Activated naive CD8-positive, alpha-beta T cell treated with anti-CD3 and anti-CD28 coated beads, Interleukin-2, amount 50 U/mL, for 24 hours (primary cell): ENCODE measurements around the gene TBX3.
A peak's percentile ranks its signal among the peaks of the same experiment; 100 is the strongest.
"Not testable (repeated sequence)": the region's sequence is repeated elsewhere in the genome, so short reads cannot be mapped to it uniquely, and the experiment has no call there.

Experiments used
- ATAC-seq: fragments of 150-1000 bp; cut with Tn5 transposase; one replicate; pipeline ENCODE4 v1.10.0; 2021
- DNase-seq: peaks from one replicate; pipeline ENCODE4 v3.0.0; 2021
- H3K27ac Mint-ChIP-seq: one replicate; pipeline ENCODE4 v1.8.0; 2021; ENCODE audit warnings: mild to moderate bottlenecking, mixed read lengths
- H3K27me3 Mint-ChIP-seq: one replicate; pipeline ENCODE4 v1.8.0; 2021; ENCODE audit warnings: mixed read lengths
- H3K36me3 Mint-ChIP-seq: one replicate; pipeline ENCODE4 v1.8.0; 2021; ENCODE audit warnings: low read depth, mixed read lengths
- H3K4me1 Mint-ChIP-seq: one replicate; pipeline ENCODE4 v1.8.0; 2021; ENCODE audit warnings: mixed read lengths
- H3K4me3 Mint-ChIP-seq: one replicate; pipeline ENCODE4 v1.8.0; 2021; ENCODE audit warnings: mild to moderate bottlenecking, moderate library complexity, mixed read lengths
- H3K9me3 Mint-ChIP-seq: one replicate; pipeline ENCODE4 v1.8.0; 2021; ENCODE audit warnings: mixed read lengths

Gene TBX3

DNA sequence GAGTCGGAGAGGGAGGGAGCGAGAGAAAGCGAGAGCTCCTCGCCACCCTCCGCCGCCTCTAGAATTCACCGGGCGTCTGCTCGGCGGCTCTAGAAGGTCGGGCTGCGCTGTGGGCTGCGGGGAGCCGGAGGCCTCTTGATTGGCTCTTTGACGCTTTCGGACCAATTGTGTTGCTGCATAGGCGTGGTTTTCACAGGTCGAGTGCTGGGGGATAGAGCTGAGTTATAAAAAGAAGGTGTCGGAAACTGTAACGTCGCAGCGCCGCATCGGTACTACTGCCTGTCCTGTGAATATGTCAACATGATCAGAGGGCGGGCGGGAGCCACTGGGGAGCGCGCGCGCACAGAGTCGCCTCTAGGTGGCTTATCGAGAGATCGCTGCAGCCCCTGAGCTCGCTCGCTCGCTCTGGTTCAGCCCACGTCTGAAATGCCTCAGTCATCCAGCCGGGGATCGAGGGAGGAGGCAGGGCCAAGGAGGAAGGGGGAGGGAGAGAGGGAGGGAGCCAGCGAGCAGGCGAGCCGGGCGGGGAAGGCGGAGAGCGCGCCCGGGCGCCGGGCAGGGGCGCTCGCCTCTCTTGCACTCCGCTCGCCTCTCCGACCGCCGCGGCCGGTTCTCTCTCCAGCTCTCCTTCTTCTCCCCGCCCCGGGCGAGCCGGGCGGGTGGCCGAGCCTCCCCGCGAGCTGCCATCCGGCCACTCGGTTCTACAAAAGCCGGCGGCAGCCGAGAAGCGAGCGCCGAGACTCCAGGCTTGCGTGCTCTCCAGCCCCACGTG is at the start of gene TBX3:
TBX3 (minus strand) TSS at position 78 of the 772 bp plus-strand sequence. CDS start 975 bp downstream, outside the sequence.
- peak; percentile 93 for ATAC-seq
- peaks cover 9% of the 10 kb centered on the region for H3K9me3 Mint-ChIP-seq
- peaks cover 25% of the 10 kb centered on the region for H3K4me1 Mint-ChIP-seq
- peak; percentile 63 for DNase-seq
- H3K27ac Mint-ChIP-seq, result no peak within 1 kb of the TSS
- peaks cover 7% of the 10 kb centered on the region for H3K36me3 Mint-ChIP-seq
- peaks cover 93% of the 10 kb centered on the region for H3K27me3 Mint-ChIP-seq
- peak within 1 kb of the TSS; percentile 69 for H3K4me3 Mint-ChIP-seq

DNA sequence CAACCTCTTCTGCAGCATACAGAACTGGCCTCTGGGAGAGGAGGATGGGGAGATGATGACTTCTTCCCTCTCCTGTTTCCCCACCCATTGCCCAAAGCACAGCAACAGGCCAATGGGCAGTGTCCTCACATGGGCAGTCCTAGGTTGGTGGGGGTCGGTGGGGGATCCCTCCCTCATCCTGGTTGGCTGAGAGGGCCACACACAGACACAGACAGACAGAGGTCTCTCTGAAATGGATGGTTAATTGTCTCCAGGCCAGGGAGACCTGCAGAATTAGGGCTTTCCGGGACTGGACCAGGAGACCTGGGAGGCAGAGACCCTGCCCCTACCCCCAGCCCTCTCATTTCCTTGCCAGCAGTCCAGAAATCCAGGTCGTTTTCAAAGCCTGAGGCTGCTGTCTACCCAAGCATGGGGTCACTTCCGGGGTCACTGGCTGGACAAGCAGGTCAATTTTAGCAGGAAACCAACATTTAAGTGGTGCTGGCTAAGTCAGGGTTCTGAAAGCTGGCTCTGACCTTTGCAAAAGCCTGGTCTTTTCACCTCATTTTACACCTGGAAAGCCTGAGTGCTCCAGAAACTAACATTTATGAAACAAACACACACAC is 48.6 kb upstream of the TBX3 start:
- H3K36me3 Mint-ChIP-seq, result no peaks in the 10 kb centered on the region
- no peaks in the 10 kb centered on the region for H3K9me3 Mint-ChIP-seq
- no peaks in the 10 kb centered on the region for H3K4me1 Mint-ChIP-seq
- ATAC-seq, result no peak
- no peak overlapping the region for H3K27ac Mint-ChIP-seq
- H3K4me3 Mint-ChIP-seq, result no peak overlapping the region
- H3K27me3 Mint-ChIP-seq, result peaks cover 33% of the 10 kb centered on the region
- no peak for DNase-seq

DNA sequence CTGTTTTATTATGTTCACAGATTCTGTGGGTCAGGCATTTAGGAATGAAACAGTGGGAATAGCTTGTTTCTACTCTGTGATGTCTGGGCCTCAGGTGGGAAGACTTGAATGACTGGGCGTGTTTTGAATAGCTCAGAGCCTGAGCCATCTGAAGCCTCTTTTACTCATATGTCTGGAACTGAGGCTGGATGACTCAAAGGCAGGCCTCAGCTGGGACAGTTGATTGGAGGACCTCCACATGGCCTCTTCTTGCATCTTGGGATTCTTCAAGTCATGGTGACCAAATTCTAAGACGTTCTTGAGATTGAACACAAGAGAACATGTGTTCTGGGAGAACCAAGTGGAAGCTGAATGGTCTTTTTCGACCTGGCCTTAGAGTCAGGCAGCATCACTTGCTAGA is 45.8 kb upstream of the TBX3 start:
- H3K27me3 Mint-ChIP-seq, result peaks cover 17% of the 10 kb centered on the region
- ATAC-seq, result no peak
- H3K9me3 Mint-ChIP-seq, result no peaks in the 10 kb centered on the region
- no peak overlapping the region for H3K4me3 Mint-ChIP-seq
- no peak overlapping the region for H3K27ac Mint-ChIP-seq
- DNase-seq, result no peak
- H3K4me1 Mint-ChIP-seq, result no peaks in the 10 kb centered on the region
- H3K36me3 Mint-ChIP-seq, result no peaks in the 10 kb centered on the region

DNA sequence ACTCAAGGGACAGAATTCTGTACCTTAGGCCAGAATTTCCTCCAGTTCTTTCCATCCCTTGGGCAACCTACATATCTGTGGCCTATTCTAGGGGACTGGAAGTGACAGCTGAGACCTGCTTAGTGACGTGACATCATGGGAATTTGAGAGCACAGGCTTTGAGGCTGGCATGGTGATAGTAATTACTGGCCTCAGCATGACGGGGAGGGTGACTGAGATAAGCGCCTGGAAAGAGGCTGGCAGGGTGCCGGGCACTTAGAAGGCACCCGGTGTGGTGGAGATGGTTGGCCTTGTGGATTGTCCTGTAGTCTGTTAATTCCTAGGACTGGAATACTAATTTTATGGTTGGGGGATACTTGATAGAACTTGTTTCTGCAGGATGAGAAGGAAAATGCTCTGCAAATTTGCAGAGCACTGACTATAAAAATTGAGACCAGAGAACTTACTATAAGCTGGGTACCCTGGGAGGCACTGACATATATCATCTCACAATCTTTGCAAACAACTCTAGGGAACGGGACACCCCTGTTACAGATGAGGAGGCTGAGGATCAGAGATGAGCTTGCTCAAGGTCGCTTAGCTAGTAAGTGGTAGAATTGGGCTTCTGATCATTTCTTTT is 42.2 kb upstream of the TBX3 start:
- Mint-ChIP-seq H3K9me3 (no peaks in the 10 kb centered on the region), H3K27me3 (peaks cover 4% of the 10 kb centered on the region), H3K4me3 (no peak overlapping the region), H3K4me1 (no peaks in the 10 kb centered on the region), H3K36me3 (no peaks in the 10 kb centered on the region), H3K27ac (no peak overlapping the region)
- ATAC-seq, result no peak
- DNase-seq, result no peak

DNA sequence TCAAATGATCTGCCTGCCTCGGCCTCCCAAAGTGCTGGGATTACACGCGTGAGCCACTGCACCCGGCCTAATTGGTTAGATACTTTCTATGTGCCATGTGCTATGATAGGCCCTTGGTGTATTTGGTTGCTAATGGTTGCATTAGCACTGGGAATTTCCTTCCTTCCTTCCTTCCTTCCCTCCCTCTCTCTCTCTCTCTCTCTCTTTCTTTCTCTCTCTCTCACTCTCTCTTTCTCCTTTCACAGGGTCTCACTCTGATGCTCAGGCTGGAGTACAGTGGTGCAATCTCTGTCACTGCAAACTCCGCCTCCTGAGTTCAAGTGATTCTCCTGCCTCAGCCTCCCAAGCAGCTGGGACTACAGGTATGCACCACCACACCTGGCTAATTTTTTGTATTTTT is 38.2 kb upstream of the TBX3 start:
- not testable (repeated sequence) for H3K27ac Mint-ChIP-seq, ATAC-seq, H3K4me3 Mint-ChIP-seq, H3K27me3 Mint-ChIP-seq, DNase-seq, H3K36me3 Mint-ChIP-seq, H3K4me1 Mint-ChIP-seq, H3K9me3 Mint-ChIP-seq

GRCh38 chr12:114721266-114721665 is 37.3 kb upstream of the TBX3 start:
- Mint-ChIP-seq H3K36me3 (no peaks in the 10 kb centered on the region), H3K4me1 (no peaks in the 10 kb centered on the region)

DNA sequence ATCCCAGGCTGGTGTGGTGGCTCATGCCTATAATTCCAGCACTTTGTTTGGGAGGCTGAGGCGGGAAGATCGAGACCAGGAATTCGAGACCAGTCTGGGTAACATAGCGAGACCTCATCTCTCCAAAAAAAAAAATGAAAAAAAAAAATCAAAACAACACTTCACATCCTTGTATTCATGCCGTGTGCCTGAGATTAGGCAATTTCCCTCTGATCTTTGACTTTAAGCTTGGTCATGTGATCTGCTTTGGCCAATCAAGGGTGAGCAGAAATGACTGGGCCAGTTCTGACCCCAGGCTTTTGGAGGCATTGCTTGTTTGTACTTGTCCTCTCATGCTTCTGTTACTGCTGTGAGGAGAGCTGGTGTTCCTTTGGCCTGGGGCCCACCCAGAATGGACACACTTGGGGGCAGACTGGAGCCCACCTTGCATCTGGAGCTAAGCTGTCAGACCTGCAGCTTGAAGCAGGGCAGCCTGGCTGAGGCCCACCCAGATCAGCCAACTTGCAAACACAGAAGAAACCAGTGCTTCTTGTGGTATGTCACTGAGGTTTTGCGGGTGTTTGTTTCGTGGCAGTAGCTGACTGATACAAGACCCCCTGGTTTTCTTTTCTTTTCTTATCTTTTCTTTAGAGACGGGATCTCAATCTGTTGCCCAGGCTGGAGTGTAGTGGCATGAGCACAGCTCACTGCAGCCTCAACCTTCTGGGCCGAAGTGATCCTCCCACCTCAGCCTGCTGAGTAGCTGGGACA is 29.7 kb upstream of the TBX3 start:
- peaks cover 8% of the 10 kb centered on the region for H3K9me3 Mint-ChIP-seq
- DNase-seq (no peak), ATAC-seq (no peak)
- no peaks in the 10 kb centered on the region for H3K36me3 Mint-ChIP-seq
- H3K27me3 Mint-ChIP-seq, result peaks cover 15% of the 10 kb centered on the region
- no peaks in the 10 kb centered on the region for H3K4me1 Mint-ChIP-seq
- H3K4me3 Mint-ChIP-seq, result no peak overlapping the region
- no peak overlapping the region for H3K27ac Mint-ChIP-seq

More at GRCh38 chr12:114721266-114721665, 37.3 kb upstream of the TBX3 start:
- H3K9me3 Mint-ChIP-seq, result peaks cover 3% of the 10 kb centered on the region
- ATAC-seq (no peak), DNase-seq (no peak)
- no peak overlapping the region for H3K27ac Mint-ChIP-seq
- H3K4me3 Mint-ChIP-seq, result no peak overlapping the region
- peaks cover 4% of the 10 kb centered on the region for H3K27me3 Mint-ChIP-seq

GRCh38 chr12:114711689-114712152 is 27.7 kb upstream of the TBX3 start:
- Mint-ChIP-seq H3K4me3 (no peak overlapping the region), H3K27ac (no peak overlapping the region), H3K9me3 (peaks cover 8% of the 10 kb centered on the region), H3K4me1 (no peaks in the 10 kb centered on the region), H3K36me3 (no peaks in the 10 kb centered on the region), H3K27me3 (peaks cover 19% of the 10 kb centered on the region)
- DNase-seq (no peak), ATAC-seq (no peak)

- no peaks in the 10 kb centered on the region for H3K4me1 Mint-ChIP-seq
- H3K27ac Mint-ChIP-seq, result no peak overlapping the region
- ATAC-seq, result no peak
Observed at GRCh38 chr12:114710151-114710550, 26.2 kb upstream of the TBX3 start.

GRCh38 chr12:114709112-114709511 is 25.1 kb upstream of the TBX3 start:
- H3K27me3 Mint-ChIP-seq, result peaks cover 13% of the 10 kb centered on the region
- DNase-seq, result no peak
- no peak overlapping the region for H3K4me3 Mint-ChIP-seq
- no peaks in the 10 kb centered on the region for H3K9me3 Mint-ChIP-seq
- H3K36me3 Mint-ChIP-seq, result no peaks in the 10 kb centered on the region
- no peak for ATAC-seq
- no peak overlapping the region for H3K27ac Mint-ChIP-seq
- no peaks in the 10 kb centered on the region for H3K4me1 Mint-ChIP-seq

More at GRCh38 chr12:114710151-114710550, 26.2 kb upstream of the TBX3 start:
- peaks cover 16% of the 10 kb centered on the region for H3K27me3 Mint-ChIP-seq
- peaks cover 3% of the 10 kb centered on the region for H3K9me3 Mint-ChIP-seq
- H3K36me3 Mint-ChIP-seq, result no peaks in the 10 kb centered on the region
- no peak for DNase-seq
- H3K4me3 Mint-ChIP-seq, result no peak overlapping the region

DNA sequence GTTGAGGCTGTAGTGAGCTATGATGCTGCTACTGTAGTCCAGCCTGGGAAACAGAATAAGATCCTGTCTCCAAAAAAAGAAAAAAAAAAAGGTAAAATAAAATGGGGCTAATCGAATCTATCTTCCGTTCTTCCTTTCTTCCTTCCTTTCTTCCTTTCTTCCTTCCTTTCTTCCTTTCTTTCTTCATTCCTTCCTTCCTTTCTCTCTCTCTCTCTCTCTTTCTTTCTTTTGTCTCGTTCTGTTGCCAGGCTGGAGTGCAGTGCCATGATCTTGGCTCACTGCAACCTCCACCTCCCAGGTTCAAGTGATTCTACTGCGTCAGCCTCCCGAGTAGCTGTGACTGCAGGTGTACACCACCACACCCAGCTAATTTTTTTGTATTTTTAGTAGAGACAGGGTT is 24.6 kb upstream of the TBX3 start:
- H3K4me3 Mint-ChIP-seq, ATAC-seq, H3K4me1 Mint-ChIP-seq, H3K36me3 Mint-ChIP-seq, H3K9me3 Mint-ChIP-seq, H3K27ac Mint-ChIP-seq, DNase-seq: not testable (repeated sequence)
- H3K27me3 Mint-ChIP-seq, result peaks cover 15% of the 10 kb centered on the region

DNA sequence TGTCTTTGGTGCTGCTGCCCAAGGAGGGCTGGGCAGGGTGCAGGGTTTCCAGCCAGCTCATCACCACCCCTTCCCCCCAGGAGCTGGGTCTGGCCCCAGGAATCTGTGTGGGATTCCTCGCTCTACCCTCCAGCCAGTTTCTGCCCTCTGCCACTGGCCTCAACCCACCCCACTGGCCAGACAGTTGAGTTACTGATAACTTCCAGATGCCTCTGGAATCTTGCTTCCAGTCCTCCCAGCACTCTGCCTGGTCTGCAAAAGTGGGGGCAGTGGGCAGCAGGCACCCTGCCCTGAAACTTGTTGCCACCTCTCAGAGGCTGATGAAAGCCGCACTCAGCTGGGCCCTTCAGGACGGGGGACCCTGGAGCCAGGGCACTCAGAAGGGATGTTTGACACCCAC is 20.1 kb upstream of the TBX3 start:
- H3K9me3 Mint-ChIP-seq, result no peaks in the 10 kb centered on the region
- DNase-seq, result no peak
- H3K4me1 Mint-ChIP-seq, result no peaks in the 10 kb centered on the region
- ATAC-seq, result no peak
- H3K36me3 Mint-ChIP-seq, result peaks cover 4% of the 10 kb centered on the region
- no peak overlapping the region for H3K4me3 Mint-ChIP-seq
- H3K27me3 Mint-ChIP-seq, result peaks cover 46% of the 10 kb centered on the region
- H3K27ac Mint-ChIP-seq, result no peak overlapping the region

- Mint-ChIP-seq H3K27ac (no peak overlapping the region), H3K36me3 (peaks cover 4% of the 10 kb centered on the region), H3K9me3 (no peaks in the 10 kb centered on the region), H3K4me1 (no peaks in the 10 kb centered on the region), H3K27me3 (peaks cover 54% of the 10 kb centered on the region), H3K4me3 (no peak overlapping the region)
- ATAC-seq, result no peak
- no peak for DNase-seq
Observed at GRCh38 chr12:114703060-114703493, 19.1 kb upstream of the TBX3 start.

DNA sequence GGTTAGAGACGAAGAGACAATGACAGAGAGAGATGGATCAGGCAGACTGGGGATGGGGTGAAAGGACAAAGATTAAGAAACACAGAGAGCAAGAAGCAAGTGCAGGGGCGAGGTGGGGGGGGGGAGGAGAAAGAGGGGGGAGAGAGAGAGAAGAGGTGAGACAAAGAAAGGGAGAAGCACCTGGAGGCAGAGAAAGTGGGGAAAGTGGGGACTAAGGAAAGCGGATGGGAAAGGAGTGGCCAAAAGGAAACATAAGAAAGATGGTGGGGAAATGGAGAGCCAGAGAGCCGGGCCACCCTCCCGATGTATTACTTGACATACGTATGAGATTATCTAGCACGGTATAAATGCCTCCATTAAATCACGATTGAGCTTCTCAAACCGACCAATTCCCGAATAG is 18.5 kb upstream of the TBX3 start:
- no peak overlapping the region for H3K27ac Mint-ChIP-seq
- ATAC-seq (no peak), DNase-seq (no peak)
- no peak overlapping the region for H3K4me3 Mint-ChIP-seq
- no peaks in the 10 kb centered on the region for H3K9me3 Mint-ChIP-seq
- peaks cover 59% of the 10 kb centered on the region for H3K27me3 Mint-ChIP-seq
- H3K4me1 Mint-ChIP-seq, result no peaks in the 10 kb centered on the region
- peaks cover 4% of the 10 kb centered on the region for H3K36me3 Mint-ChIP-seq
